Muscle of leg (tissue), 11 donors: ENCODE data around the gene XIAP. TPM values are rescaled to one million over a fixed set of nuclear protein-coding genes. Genes with fewer than 3 reads are reported as not detected.
"Not testable (repeated sequence)": the region's sequence is repeated elsewhere in the genome, so short reads cannot be mapped to it uniquely, and the experiment has no call there.

Source experiments
- DNase-seq: peaks from one replicate; pipeline ENCODE4 v3.0.0; 2013
- H3K27ac ChIP-seq: one replicate; pipeline ENCODE4 v1.5.1; 2013; ENCODE audit warnings: mild to moderate bottlenecking, low read length, control low read depth
- H3K27me3 ChIP-seq: one replicate; pipeline ENCODE4 v1.6.1; 2013; ENCODE audit warnings: low read length; ENCODE audit not compliant: control insufficient read depth, insufficient read depth
- H3K36me3 ChIP-seq: one replicate; pipeline ENCODE4 v1.6.1; 2013; ENCODE audit warnings: low read length; ENCODE audit not compliant: control insufficient read depth, insufficient read depth
- H3K4me1 ChIP-seq: one replicate; pipeline ENCODE4 v1.6.1; 2013; ENCODE audit warnings: low read length; ENCODE audit not compliant: control insufficient read depth, insufficient read depth
- H3K4me3 ChIP-seq: one replicate; pipeline ENCODE4 v1.5.1; 2013; ENCODE audit warnings: low read length, control low read depth
- H3K9me3 ChIP-seq: replicated peaks from 2 replicates; pipeline ENCODE4 v1.6.1; 2013; ENCODE audit warnings: low read depth, low read length; ENCODE audit not compliant: control insufficient read depth
- WGBS: methylation state at CpG from one replicate; pipeline ENCODE4 v1.1.5; 2013; ENCODE audit warnings: missing lambda C conversion rate; ENCODE audit not compliant: insufficient coverage; 5-methylcytosine and 5-hydroxymethylcytosine counted together
- polyA plus RNA-seq, 8 donors: library from polyadenylated mRNA; unstranded; fragments of 120-200 nt; gene quantifications; one replicate each; pipeline versions ENCODE4 v1.2.1 to v1.2.3, GENCODE V29; 2013; ENCODE audit warnings: inconsistent platforms in 1 of 8, low replicate concordance in 1 of 8; ENCODE audit not compliant: insufficient read length in 8 of 8, insufficient read depth in 1 of 8
- total RNA-seq: library from RNA; stranded (reverse); fragments of 120-200 nt; gene quantifications from one replicate; pipeline ENCODE4 v1.2.4, GENCODE V29; 2013

The XIAP gene
- total and polyA plus RNA-seq, 9 donors = 22.4 to 50.8 (median 34.3) TPM

GRCh38 chrX:123835661-123836371, 24.0 kb upstream of the XIAP start:
- Histone ChIP-seq H3K9me3 (no peaks in the 10 kb centered on the region), H3K4me3 (no peak overlapping the region), H3K27ac (no peak overlapping the region), H3K27me3 (no peaks in the 10 kb centered on the region), H3K36me3 (no peaks in the 10 kb centered on the region), H3K4me1 (peaks cover 2% of the 10 kb centered on the region)
- 87% methylated on average over 4 of the region's 6 CpGs for WGBS
- DNase-seq = no peak

GRCh38 chrX:123845129-123845528, 14.7 kb upstream of the XIAP start:
- WGBS = 85% methylated on average over 4 of the region's 4 CpGs
- not testable (repeated sequence) for H3K27me3 ChIP-seq, H3K36me3 ChIP-seq, H3K4me3 ChIP-seq, H3K9me3 ChIP-seq, H3K4me1 ChIP-seq, H3K27ac ChIP-seq, DNase-seq

- Histone ChIP-seq H3K36me3 (no peaks in the 10 kb centered on the region), H3K4me1 (no peaks in the 10 kb centered on the region), H3K27ac (no peak overlapping the region), H3K9me3 (no peaks in the 10 kb centered on the region), H3K4me3 (no peak overlapping the region), H3K27me3 (no peaks in the 10 kb centered on the region)
- DNase-seq = no peak
- 73% methylated on average over 4 of the region's 7 CpGs for WGBS
Measured at GRCh38 chrX:123846577-123847038, 13.2 kb upstream of the XIAP start.

GRCh38 chrX:123847056-123847455, 12.8 kb upstream of the XIAP start:
- Histone ChIP-seq H3K4me1 (no peaks in the 10 kb centered on the region), H3K36me3 (no peaks in the 10 kb centered on the region), H3K4me3 (no peak overlapping the region), H3K27me3 (no peaks in the 10 kb centered on the region), H3K27ac (no peak overlapping the region), H3K9me3 (no peaks in the 10 kb centered on the region)
- WGBS = no CpG with 5 or more reads among the region's 2 CpGs
- no peak for DNase-seq

GRCh38 chrX:123849096-123849495, 10.8 kb upstream of the XIAP start:
- 93% methylated on average over 4 of the region's 12 CpGs for WGBS
- no peaks in the 10 kb centered on the region for H3K9me3 ChIP-seq
- H3K27ac ChIP-seq = no peak overlapping the region
- no peaks in the 10 kb centered on the region for H3K27me3 ChIP-seq
- H3K4me3 ChIP-seq = no peak overlapping the region
- DNase-seq = no peak
- H3K36me3 ChIP-seq = no peaks in the 10 kb centered on the region
- H3K4me1 ChIP-seq = no peaks in the 10 kb centered on the region

- H3K27me3 ChIP-seq, H3K27ac ChIP-seq, H3K4me3 ChIP-seq, H3K4me1 ChIP-seq, DNase-seq, H3K9me3 ChIP-seq, H3K36me3 ChIP-seq: not testable (repeated sequence)
- WGBS = 93% methylated on average over 4 of the region's 9 CpGs
Measured at GRCh38 chrX:123849906-123850305, 9.9 kb upstream of the XIAP start.

GRCh38 chrX:123851079-123851478, 8.8 kb upstream of the XIAP start:
- no CpG with 5 or more reads among the region's 1 CpG for WGBS

GRCh38 chrX:123854329-123854728, 5.5 kb upstream of the XIAP start:
- no CpG with 5 or more reads among the region's 2 CpGs for WGBS
- DNase-seq = no peak

More at GRCh38 chrX:123851079-123851478, 8.8 kb upstream of the XIAP start:
- no peak for DNase-seq
- Histone ChIP-seq H3K36me3 (no peaks in the 10 kb centered on the region), H3K27ac (no peak overlapping the region), H3K27me3 (no peaks in the 10 kb centered on the region), H3K9me3 (no peaks in the 10 kb centered on the region), H3K4me3 (no peak overlapping the region), H3K4me1 (no peaks in the 10 kb centered on the region)

GRCh38 chrX:123859409-123859845, 426 bp upstream of the XIAP start:
- DNase-seq = no peak
- WGBS = 37% methylated on average over 5 of the region's 15 CpGs
- peak overlapping the region; percentile 80 for H3K4me3 ChIP-seq

More at GRCh38 chrX:123854329-123854728, 5.5 kb upstream of the XIAP start:
- no peaks in the 10 kb centered on the region for H3K9me3 ChIP-seq
- no peak overlapping the region for H3K4me3 ChIP-seq
- no peak overlapping the region for H3K27ac ChIP-seq
- no peaks in the 10 kb centered on the region for H3K4me1 ChIP-seq
- no peaks in the 10 kb centered on the region for H3K27me3 ChIP-seq
- no peaks in the 10 kb centered on the region for H3K36me3 ChIP-seq

GRCh38 chrX:123860983-123861382, 1.1 kb downstream of the XIAP start:
- no peaks in the 10 kb centered on the region for H3K9me3 ChIP-seq
- peak overlapping the region; percentile 80 for H3K4me3 ChIP-seq
- DNase-seq = peak; percentile 48
- H3K27me3 ChIP-seq = no peaks in the 10 kb centered on the region
- no CpG with 5 or more reads among the region's 4 CpGs for WGBS
- no peaks in the 10 kb centered on the region for H3K36me3 ChIP-seq
- peak overlapping the region; percentile 97 for H3K27ac ChIP-seq
- no peaks in the 10 kb centered on the region for H3K4me1 ChIP-seq

More at GRCh38 chrX:123859409-123859845, 426 bp upstream of the XIAP start:
- Histone ChIP-seq H3K27me3 (no peaks in the 10 kb centered on the region), H3K36me3 (no peaks in the 10 kb centered on the region), H3K9me3 (no peaks in the 10 kb centered on the region), H3K27ac (peak overlapping the region; percentile 97), H3K4me1 (no peaks in the 10 kb centered on the region)
